ENCODE data around the gene STIM1. TPM values are rescaled to one million over a fixed set of nuclear protein-coding genes. Genes with fewer than 3 reads are reported as not detected.

The STIM1 gene
- total RNA-seq, 1 experiment from 2014 or later, result 15.2 TPM

DNA sequence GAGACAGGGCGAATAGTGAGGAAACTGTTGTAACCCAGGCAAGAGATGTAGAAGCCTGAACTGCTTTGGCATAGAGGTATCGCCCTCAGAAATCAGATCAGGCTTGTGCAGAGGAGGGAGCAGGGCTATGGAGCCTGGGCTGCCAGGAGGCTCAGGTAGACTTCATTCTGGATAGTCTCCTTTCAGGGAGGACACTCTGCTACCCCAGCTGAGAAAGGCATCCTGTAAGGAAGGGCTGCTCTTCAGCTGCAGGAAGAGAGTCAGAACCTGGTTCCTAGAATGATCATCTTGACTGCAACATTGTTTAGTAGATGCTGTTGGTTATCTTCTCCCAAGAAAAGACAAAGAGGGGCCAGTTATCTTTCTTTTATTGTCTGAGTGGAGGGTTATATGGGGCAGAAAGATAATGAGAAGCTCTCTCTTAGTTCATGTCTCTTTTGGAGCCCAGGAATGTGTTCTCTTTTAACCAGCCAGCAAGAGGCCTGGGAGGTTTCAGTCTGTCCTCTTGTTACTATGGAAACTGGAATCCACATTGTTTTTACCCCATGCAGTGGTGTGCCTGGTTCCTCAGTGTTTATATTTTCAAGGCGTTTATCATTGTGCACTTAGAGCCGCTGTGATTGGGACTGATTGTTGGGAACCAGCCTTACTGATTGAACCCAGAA lies 95.7 kb downstream of the STIM1 start:
- H3K14ac ChIP-seq (ENCODE audit: insufficient read depth, low read length), result peak overlapping the region; percentile 84; the same call in 1 of the 2 replicates
- H2BK12ac ChIP-seq (ENCODE audit: insufficient read length, low read depth, low read length), result peak overlapping the region; percentile 28
- no peak overlapping the region for H4K8ac ChIP-seq (replicated peaks; ENCODE audit: insufficient read length, low read depth, low read length)
- no peaks in the 10 kb centered on the region for H3K9me3 ChIP-seq (ENCODE audit: control insufficient read depth, low read depth, low read length)
- Mint-ChIP-seq H3K9me3 (no peaks in the 10 kb centered on the region), H3K4me3 (no peak overlapping the region), H3K4me1 (peaks cover 8 to 11% of the 10 kb centered on the region in 2 experiments), H3K27ac (peak overlapping the region; percentile 76 to 90 (median 82)), H3K27me3 (ENCODE audit: low read depth) (no peaks in the 10 kb centered on the region), H3K36me3 (ENCODE audit: insufficient read depth in 1 of 3, low read depth in 3 of 3) (no peaks in the 10 kb centered on the region)
- peak overlapping the region; percentile 38 for H3T11ph ChIP-seq (ENCODE audit: low read length)
- WGBS (ENCODE audit: extremely low coverage, insufficient read length, low lambda C conversion rate), result no CpG with 5 or more reads among the region's 4 CpGs
- no peaks in the 10 kb centered on the region for H4K20me1 ChIP-seq (ENCODE audit: control insufficient read depth, insufficient read depth, insufficient read length)
- no peak overlapping the region for H3K56ac ChIP-seq (ENCODE audit: insufficient read length, low read depth, low read length)
- no peak overlapping the region for H4K5ac ChIP-seq (ENCODE audit: insufficient read length, low read depth, low read length)
- H3K4me2 ChIP-seq (ENCODE audit: insufficient read depth, insufficient read length, low read length), result no peak overlapping the region
- DNase-seq, result no peak
- peak overlapping the region; percentile 85 for H3K18ac ChIP-seq (ENCODE audit: insufficient read length, low read depth, low read length)
- no peak overlapping the region for H2AK5ac ChIP-seq (ENCODE audit: insufficient read length, low read length)
- no peaks in the 10 kb centered on the region for H3K79me1 ChIP-seq (ENCODE audit: insufficient read depth, low read depth, low read length, poor library complexity, severe bottlenecking)
- no peaks in the 10 kb centered on the region for H3K27me3 ChIP-seq (ENCODE audit: insufficient read depth, low read length)
- H3K4me1 ChIP-seq (ENCODE audit: insufficient read depth, low read length), result no peaks in the 10 kb centered on the region; the same call in 1 of the 2 replicates
- H2BK20ac ChIP-seq (ENCODE audit: low read depth, low read length, poor library complexity, severe bottlenecking), result no peak overlapping the region
- no peak overlapping the region for H2BK15ac ChIP-seq (ENCODE audit: low read depth, low read length)
- H3K9ac ChIP-seq (ENCODE audit: extremely low read depth, insufficient read length, low read length), result no peak overlapping the region
- H3K23me2 ChIP-seq (ENCODE audit: insufficient read length, low read depth, low read length, poor library complexity, severe bottlenecking), result no peaks in the 10 kb centered on the region
- no peaks in the 10 kb centered on the region for H3K79me2 ChIP-seq (ENCODE audit: insufficient read depth, low read length)
- H2BK5ac ChIP-seq (ENCODE audit: insufficient read length, low read length), result peak overlapping the region; percentile 9
- TF ChIP-seq, protein P1, sequence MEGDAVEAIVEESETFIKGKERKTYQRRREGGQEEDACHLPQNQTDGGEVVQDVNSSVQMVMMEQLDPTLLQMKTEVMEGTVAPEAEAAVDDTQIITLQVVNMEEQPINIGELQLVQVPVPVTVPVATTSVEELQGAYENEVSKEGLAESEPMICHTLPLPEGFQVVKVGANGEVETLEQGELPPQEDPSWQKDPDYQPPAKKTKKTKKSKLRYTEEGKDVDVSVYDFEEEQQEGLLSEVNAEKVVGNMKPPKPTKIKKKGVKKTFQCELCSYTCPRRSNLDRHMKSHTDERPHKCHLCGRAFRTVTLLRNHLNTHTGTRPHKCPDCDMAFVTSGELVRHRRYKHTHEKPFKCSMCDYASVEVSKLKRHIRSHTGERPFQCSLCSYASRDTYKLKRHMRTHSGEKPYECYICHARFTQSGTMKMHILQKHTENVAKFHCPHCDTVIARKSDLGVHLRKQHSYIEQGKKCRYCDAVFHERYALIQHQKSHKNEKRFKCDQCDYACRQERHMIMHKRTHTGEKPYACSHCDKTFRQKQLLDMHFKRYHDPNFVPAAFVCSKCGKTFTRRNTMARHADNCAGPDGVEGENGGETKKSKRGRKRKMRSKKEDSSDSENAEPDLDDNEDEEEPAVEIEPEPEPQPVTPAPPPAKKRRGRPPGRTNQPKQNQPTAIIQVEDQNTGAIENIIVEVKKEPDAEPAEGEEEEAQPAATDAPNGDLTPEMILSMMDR (conservative IDR thresholded peaks at IDR 0.05), result no peak
- peak overlapping the region; percentile 91 for H2BK120ac ChIP-seq (ENCODE audit: low read depth, low read length, poor library complexity, severe bottlenecking)
- no peak overlapping the region for H3K23ac ChIP-seq (ENCODE audit: insufficient read length, low read depth, low read length)
- no peak overlapping the region for H3K27ac ChIP-seq (ENCODE audit: insufficient read length, low read depth, low read length)
- H4K91ac ChIP-seq (ENCODE audit: insufficient read length, low read depth, low read length), result no peak overlapping the region
- H2AFZ ChIP-seq (ENCODE audit: low read length), result no peak overlapping the region
- H3K4ac ChIP-seq (ENCODE audit: low read depth, low read length), result no peak overlapping the region; the same call in 1 of the 2 replicates

Data from H9 (cell line).